Hepatocyte (in vitro differentiated cells): ENCODE data around the gene SLC4A7.

Experiments used
- EZH2 ChIP-seq: fragments of 200-600 bp; sonication (generic); IDR thresholded peaks from 2 replicates; pipeline ENCODE4 v1.6.1; 2016; ENCODE audit warnings: antibody characterized with exemption, mild to moderate bottlenecking, borderline replicate concordance
- TF ChIP-seq, protein P1 (sequence below): fragments of 200-600 bp; sonication (generic); IDR thresholded peaks from 2 replicates; pipeline ENCODE4 v1.5.1; 2016; ENCODE audit warnings: antibody characterized with exemption, mild to moderate bottlenecking; ENCODE audit not compliant: poor library complexity

DNA sequence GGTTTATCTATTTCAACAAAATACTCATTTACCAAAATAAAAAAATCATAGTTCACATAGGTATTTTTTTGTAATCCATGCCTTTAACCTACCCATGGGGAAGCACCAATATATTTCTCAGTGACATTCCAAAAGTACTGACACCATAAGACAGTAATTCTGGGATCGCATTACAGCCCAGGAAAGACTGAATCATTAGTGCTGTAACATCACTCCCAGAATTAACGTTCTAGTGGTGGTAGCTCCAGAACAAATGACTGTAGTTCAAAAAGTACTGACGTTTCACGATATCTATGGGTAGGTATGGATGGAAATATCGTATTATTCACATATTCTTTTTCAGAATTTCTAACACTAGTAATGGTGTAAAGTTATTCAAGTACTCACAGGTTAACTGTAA lies 60.7 kb downstream of the SLC4A7 start:
- TF ChIP-seq, protein P1, sequence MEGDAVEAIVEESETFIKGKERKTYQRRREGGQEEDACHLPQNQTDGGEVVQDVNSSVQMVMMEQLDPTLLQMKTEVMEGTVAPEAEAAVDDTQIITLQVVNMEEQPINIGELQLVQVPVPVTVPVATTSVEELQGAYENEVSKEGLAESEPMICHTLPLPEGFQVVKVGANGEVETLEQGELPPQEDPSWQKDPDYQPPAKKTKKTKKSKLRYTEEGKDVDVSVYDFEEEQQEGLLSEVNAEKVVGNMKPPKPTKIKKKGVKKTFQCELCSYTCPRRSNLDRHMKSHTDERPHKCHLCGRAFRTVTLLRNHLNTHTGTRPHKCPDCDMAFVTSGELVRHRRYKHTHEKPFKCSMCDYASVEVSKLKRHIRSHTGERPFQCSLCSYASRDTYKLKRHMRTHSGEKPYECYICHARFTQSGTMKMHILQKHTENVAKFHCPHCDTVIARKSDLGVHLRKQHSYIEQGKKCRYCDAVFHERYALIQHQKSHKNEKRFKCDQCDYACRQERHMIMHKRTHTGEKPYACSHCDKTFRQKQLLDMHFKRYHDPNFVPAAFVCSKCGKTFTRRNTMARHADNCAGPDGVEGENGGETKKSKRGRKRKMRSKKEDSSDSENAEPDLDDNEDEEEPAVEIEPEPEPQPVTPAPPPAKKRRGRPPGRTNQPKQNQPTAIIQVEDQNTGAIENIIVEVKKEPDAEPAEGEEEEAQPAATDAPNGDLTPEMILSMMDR: no peak
- no peak for TF ChIP-seq EZH2
